Central memory CD8-positive, alpha-beta T cell (primary cell): ENCODE measurements around the gene ANKRD52.
A peak's percentile ranks its signal among the peaks of the same experiment; 100 is the strongest.

Experiments used
- ATAC-seq: fragments of 150-1000 bp; cut with Tn5 transposase; replicated peaks from 2 replicates; pipeline ENCODE4 v1.10.0; 2022; ENCODE audit warnings: mild to moderate bottlenecking, moderate FRiP score, moderate number of reproducible peaks; ENCODE audit not compliant: poor library complexity, severe bottlenecking; ENCODE audit errors: extremely low read depth
- DNase-seq, 2 donors: peaks; one replicate each; pipeline ENCODE4 v3.0.0; 2021; ENCODE audit warnings: low spot score in 2 of 2
- H3K27ac Mint-ChIP-seq: one replicate; pipeline ENCODE4 v1.8.0; 2022; ENCODE audit warnings: low read depth, mild to moderate bottlenecking, moderate library complexity, mixed read lengths
- H3K27me3 Mint-ChIP-seq: one replicate; pipeline ENCODE4 v1.8.0; 2022; ENCODE audit warnings: mixed read lengths
- H3K36me3 Mint-ChIP-seq: one replicate; pipeline ENCODE4 v1.8.0; 2022; ENCODE audit warnings: mild to moderate bottlenecking, moderate library complexity, mixed read lengths; ENCODE audit not compliant: insufficient read depth
- H3K4me1 Mint-ChIP-seq: one replicate; pipeline ENCODE4 v1.8.0; 2022; ENCODE audit warnings: mixed read lengths
- H3K4me3 Mint-ChIP-seq: one replicate; pipeline ENCODE4 v1.8.0; 2022; ENCODE audit warnings: mild to moderate bottlenecking, moderate library complexity, mixed read lengths
- H3K9me3 Mint-ChIP-seq: one replicate; pipeline ENCODE4 v1.8.0; 2022; ENCODE audit warnings: mixed read lengths

Gene ANKRD52

GRCh38 chr12:56258068-56258819, at the start of gene ANKRD52:
Gene ANKRD52 (minus strand): TSS chr12:56258384. CDS start chr12:56258269, 115 bp downstream.
- DNase-seq (peak; percentile 61 to 69), ATAC-seq (peak; percentile 89)
- H3K27me3 Mint-ChIP-seq, result no peaks in the 10 kb centered on the region
- peaks cover 29% of the 10 kb centered on the region for H3K4me1 Mint-ChIP-seq
- H3K4me3 Mint-ChIP-seq, result peak within 1 kb of the TSS; percentile 96
- H3K36me3 Mint-ChIP-seq, result peaks cover 31% of the 10 kb centered on the region
- no peaks in the 10 kb centered on the region for H3K9me3 Mint-ChIP-seq
- H3K27ac Mint-ChIP-seq, result peak within 1 kb of the TSS; percentile 85

- no peak for ATAC-seq
- Mint-ChIP-seq H3K9me3 (no peaks in the 10 kb centered on the region), H3K27ac (no peak overlapping the region), H3K4me1 (peaks cover under 1% of the 10 kb centered on the region), H3K4me3 (no peak overlapping the region), H3K36me3 (peaks cover 26% of the 10 kb centered on the region), H3K27me3 (no peaks in the 10 kb centered on the region)
- no peak for DNase-seq
Measured at GRCh38 chr12:56307221-56307965, 49.2 kb upstream of the ANKRD52 start.

GRCh38 chr12:56304872-56305590, 46.8 kb upstream of the ANKRD52 start:
- H3K9me3 Mint-ChIP-seq, result no peaks in the 10 kb centered on the region
- H3K27me3 Mint-ChIP-seq, result no peaks in the 10 kb centered on the region
- ATAC-seq (no peak), DNase-seq (no peak)
- peaks cover 20% of the 10 kb centered on the region for H3K36me3 Mint-ChIP-seq
- H3K4me1 Mint-ChIP-seq, result peaks cover 21% of the 10 kb centered on the region
- H3K4me3 Mint-ChIP-seq, result no peak overlapping the region
- H3K27ac Mint-ChIP-seq, result no peak overlapping the region

- DNase-seq (no peak), ATAC-seq (no peak)
- Mint-ChIP-seq H3K9me3 (no peaks in the 10 kb centered on the region), H3K27ac (no peak overlapping the region), H3K27me3 (no peaks in the 10 kb centered on the region), H3K4me1 (peaks cover 27% of the 10 kb centered on the region), H3K36me3 (peaks cover 16% of the 10 kb centered on the region), H3K4me3 (no peak overlapping the region)
Measured at GRCh38 chr12:56304276-56304675, 46.1 kb upstream of the ANKRD52 start.

- H3K27ac Mint-ChIP-seq, result peak overlapping the region; percentile 94
- no peaks in the 10 kb centered on the region for H3K9me3 Mint-ChIP-seq
- peaks cover 18% of the 10 kb centered on the region for H3K36me3 Mint-ChIP-seq
- peak overlapping the region; percentile 95 for H3K4me3 Mint-ChIP-seq
- DNase-seq (no peak), ATAC-seq (no peak)
- H3K4me1 Mint-ChIP-seq, result peaks cover 51% of the 10 kb centered on the region
- H3K27me3 Mint-ChIP-seq, result no peaks in the 10 kb centered on the region
Measured at GRCh38 chr12:56300644-56301464, 42.7 kb upstream of the ANKRD52 start.

- Mint-ChIP-seq H3K4me3 (peak within 1 kb of the TSS; percentile 95), H3K36me3 (peaks cover 18% of the 10 kb centered on the region), H3K27me3 (no peaks in the 10 kb centered on the region), H3K4me1 (peaks cover 51% of the 10 kb centered on the region), H3K9me3 (no peaks in the 10 kb centered on the region), H3K27ac (peak within 1 kb of the TSS; percentile 94)
- peak; percentile 95 to 98 for DNase-seq
- peak; percentile 96 for ATAC-seq
Measured at GRCh38 chr12:56299853-56300643, 41.9 kb upstream of the ANKRD52 start, which contains the start of gene CS. Gene CS (minus strand): TSS chr12:56300330. CDS start chr12:56300201, 129 bp downstream.

- Mint-ChIP-seq H3K4me3 (peak overlapping the region; percentile 95), H3K27me3 (no peaks in the 10 kb centered on the region), H3K4me1 (peaks cover 51% of the 10 kb centered on the region), H3K36me3 (peaks cover 22% of the 10 kb centered on the region), H3K9me3 (no peaks in the 10 kb centered on the region), H3K27ac (peak overlapping the region; percentile 94)
- peak; percentile 11 for ATAC-seq
- DNase-seq, result no peak
Measured at GRCh38 chr12:56299308-56299852, 41.2 kb upstream of the ANKRD52 start.

GRCh38 chr12:56298828-56299227, 40.6 kb upstream of the ANKRD52 start:
- H3K4me1 Mint-ChIP-seq, result peaks cover 51% of the 10 kb centered on the region
- no peak for ATAC-seq
- H3K36me3 Mint-ChIP-seq, result peaks cover 26% of the 10 kb centered on the region
- peak overlapping the region; percentile 95 for H3K4me3 Mint-ChIP-seq
- peak overlapping the region; percentile 94 for H3K27ac Mint-ChIP-seq
- no peaks in the 10 kb centered on the region for H3K27me3 Mint-ChIP-seq
- DNase-seq, result no peak
- no peaks in the 10 kb centered on the region for H3K9me3 Mint-ChIP-seq

- ATAC-seq, result no peak
- Mint-ChIP-seq H3K36me3 (peaks cover 26% of the 10 kb centered on the region), H3K27me3 (no peaks in the 10 kb centered on the region), H3K4me1 (peaks cover 56% of the 10 kb centered on the region), H3K27ac (peak overlapping the region; percentile 22), H3K9me3 (no peaks in the 10 kb centered on the region), H3K4me3 (no peak overlapping the region)
- DNase-seq, result no peak
Measured at GRCh38 chr12:56297400-56297799, 39.2 kb upstream of the ANKRD52 start.

GRCh38 chr12:56296295-56296694, 38.1 kb upstream of the ANKRD52 start:
- Mint-ChIP-seq H3K36me3 (peaks cover 28% of the 10 kb centered on the region), H3K4me3 (no peak overlapping the region), H3K9me3 (no peaks in the 10 kb centered on the region), H3K27me3 (no peaks in the 10 kb centered on the region), H3K27ac (no peak overlapping the region), H3K4me1 (peaks cover 51% of the 10 kb centered on the region)
- DNase-seq (no peak), ATAC-seq (no peak)

GRCh38 chr12:56293795-56294194, 35.6 kb upstream of the ANKRD52 start:
- no peaks in the 10 kb centered on the region for H3K9me3 Mint-ChIP-seq
- no peak for DNase-seq
- H3K4me3 Mint-ChIP-seq, result no peak overlapping the region
- H3K27me3 Mint-ChIP-seq, result no peaks in the 10 kb centered on the region
- H3K36me3 Mint-ChIP-seq, result peaks cover 25% of the 10 kb centered on the region
- no peak for ATAC-seq
- H3K27ac Mint-ChIP-seq, result peak overlapping the region; percentile 44
- peaks cover 33% of the 10 kb centered on the region for H3K4me1 Mint-ChIP-seq
